Glomerular endothelial cell (primary cell): ENCODE results near the gene ZDHHC15. TPM values are rescaled to one million over a fixed set of nuclear protein-coding genes. Genes with fewer than 3 reads are reported as not detected.

Source experiments
- total RNA-seq: library from RNA; depleted of rRNA; stranded (reverse); fragments of >200 nt; gene quantifications from 2 replicates; pipeline ENCODE4 v1.2.3, GENCODE V29; 2015

The ZDHHC15 gene
- total RNA-seq, 1 donor from 2014 or later = not detected

Other genes with a start within 250 kb of the ZDHHC15 start
- 11.0 and 15.1 TPM in 2 replicates for gene UPRT, start 249.0 kb downstream of the ZDHHC15 start, total RNA-seq